PC-9 (cell line): ENCODE data around the gene FAM83D. TPM values are rescaled to one million over a fixed set of nuclear protein-coding genes. Genes with fewer than 3 reads are reported as not detected.
A peak's percentile ranks its signal among the peaks of the same experiment; 100 is the strongest.

Experiments used
- BruUV-seq: library from RNA; stranded (reverse); fragments of 400-500 nt; replicated peaks from 2 replicates; lab custom pipeline; 2021; lab: Mats Ljungman, UMichigan
- CTCF ChIA-PET: fragments of 300-600 bp; sonication (Branson Sonifier 250); formaldehyde crosslinking; loops from one replicate; lab custom pipeline; 2022; ENCODE audit warnings: antibody characterized with exemption; lab: Charles Lee
- POLR2A ChIA-PET: fragments of 300-600 bp; sonication (Branson Sonifier 250); formaldehyde crosslinking; loops from one replicate; lab custom pipeline; 2022; ENCODE audit warnings: antibody characterized with exemption; ENCODE audit not compliant: unreplicated experiment; lab: Charles Lee
- DNase-seq, 2 experiments: peaks; one replicate each; pipeline versions ENCODE4 v3.0.0 to v3.0.0-alpha.2; 2015 to 2022; ENCODE audit warnings: mixed read lengths in 1 of 2
- H2AFZ ChIP-seq: fragments of 200-600 bp; sonication (generic); 2 replicates; pipeline ENCODE4 v1.8.1; 2017; ENCODE audit warnings: antibody characterized with exemption
- H3F3A ChIP-seq: fragments of 200-600 bp; sonication (generic); 2 replicates; pipeline ENCODE4 v1.8.1; 2017; ENCODE audit warnings: antibody characterized with exemption, mild to moderate bottlenecking, low read depth; ENCODE audit not compliant: insufficient read depth
- H3K27ac ChIP-seq: fragments of 200-600 bp; sonication (generic); 2 replicates; pipeline ENCODE4 v1.6.1; 2016; ENCODE audit warnings: mixed run types
- H3K27me3 ChIP-seq: fragments of 200-600 bp; sonication (generic); 2 replicates; pipeline ENCODE4 v1.6.1; 2016; ENCODE audit warnings: low read depth, mixed run types; ENCODE audit not compliant: insufficient read depth
- H3K36me3 ChIP-seq: fragments of 200-600 bp; sonication (generic); 2 replicates; pipeline ENCODE4 v1.6.1; 2016; ENCODE audit warnings: low read depth, mixed run types
- H3K4me1 ChIP-seq: fragments of 200-600 bp; sonication (generic); replicated peaks from 2 replicates; pipeline ENCODE4 v1.6.1; 2016; ENCODE audit warnings: mixed run types; ENCODE audit not compliant: insufficient read depth
- H3K4me2 ChIP-seq: fragments of 200-600 bp; sonication (generic); 2 replicates; pipeline ENCODE4 v1.6.1; 2017; ENCODE audit warnings: mixed run types
- H3K4me3 ChIP-seq: fragments of 200-600 bp; sonication (generic); 2 replicates; pipeline ENCODE4 v1.6.1; 2016; ENCODE audit warnings: mixed run types
- H3K79me2 ChIP-seq: fragments of 200-600 bp; sonication (generic); 2 replicates; pipeline ENCODE4 v1.6.1; 2017; ENCODE audit warnings: low read depth, mixed run types
- H3K9me2 ChIP-seq: fragments of 200-600 bp; sonication (generic); 2 replicates; pipeline ENCODE4 v1.8.1; 2017; ENCODE audit warnings: mild to moderate bottlenecking; ENCODE audit not compliant: insufficient read depth
- H3K9me3 ChIP-seq: fragments of 200-600 bp; sonication (generic); 2 replicates; pipeline ENCODE4 v1.8.1; 2016; ENCODE audit warnings: low read depth; ENCODE audit not compliant: insufficient read depth
- H4K20me1 ChIP-seq: fragments of 200-600 bp; sonication (generic); 2 replicates; pipeline ENCODE4 v1.8.1; 2017; ENCODE audit not compliant: insufficient read depth
- CTCF ChIP-seq: fragments of 200-600 bp; sonication (generic); conservative IDR thresholded peaks from 2 replicates; pipeline ENCODE4 v1.6.1; 2017; ENCODE audit warnings: mixed run types, antibody characterized with exemption, mild to moderate bottlenecking, moderate library complexity
- EZH2 ChIP-seq: fragments of 200-600 bp; sonication (generic); IDR thresholded peaks from 2 replicates; pipeline ENCODE4 v1.8.0; 2017; ENCODE audit warnings: antibody characterized with exemption, low read depth
- intact Hi-C: fragments of 100-400 bp; cut with micrococcal nuclease; formaldehyde crosslinking; loops from one replicate; pipeline ENCODE4 v1.10.0; 2022; ENCODE audit not compliant: unreplicated experiment
- total RNA-seq: library from RNA; stranded (reverse); gene quantifications from 2 replicates; pipeline ENCODE4 v1.2.3, GENCODE V29; 2021

FAM83D gene
- total RNA-seq, 1 experiment from 2014 or later = 57.3 TPM

GRCh38 chr20:38931984-38932383 lies 5.8 kb downstream of the FAM83D start:
- intact Hi-C loops = no loop called here
- peaks cover 18% of the 10 kb centered on the region for H4K20me1 ChIP-seq
- peaks cover 28% of the 10 kb centered on the region for H3K4me1 ChIP-seq
- DNase-seq = no peak
- H3K4me2 ChIP-seq = no peak overlapping the region
- H3K9me3 ChIP-seq = no peaks in the 10 kb centered on the region
- peaks cover 100% of the 10 kb centered on the region for H3K79me2 ChIP-seq
- H3K27ac ChIP-seq = no peak overlapping the region
- no peak overlapping the region for H2AFZ ChIP-seq
- BruUV-seq = no TSS peak
- ChIA-PET POLR2A (no interaction called here), CTCF (no interaction called here)
- TF ChIP-seq CTCF (no peak), EZH2 (no peak)
- H3K36me3 ChIP-seq = no peaks in the 10 kb centered on the region
- no peaks in the 10 kb centered on the region for H3K9me2 ChIP-seq
- H3F3A ChIP-seq = no peaks in the 10 kb centered on the region
- H3K27me3 ChIP-seq = no peaks in the 10 kb centered on the region
- H3K4me3 ChIP-seq = no peak overlapping the region

GRCh38 chr20:38932457-38933120 lies 6.4 kb downstream of the FAM83D start:
- Histone ChIP-seq H3K79me2 (peaks cover 100% of the 10 kb centered on the region), H2AFZ (no peak overlapping the region), H3K27me3 (no peaks in the 10 kb centered on the region), H3K4me3 (no peak overlapping the region), H3K36me3 (no peaks in the 10 kb centered on the region), H4K20me1 (peaks cover 18% of the 10 kb centered on the region), H3F3A (no peaks in the 10 kb centered on the region), H3K27ac (no peak overlapping the region), H3K9me2 (no peaks in the 10 kb centered on the region), H3K9me3 (no peaks in the 10 kb centered on the region), H3K4me1 (peaks cover 27% of the 10 kb centered on the region), H3K4me2 (no peak overlapping the region)
- peak in 1 of 2 experiments; percentile 43 for DNase-seq
- TF ChIP-seq CTCF = no peak
- no peak for TF ChIP-seq EZH2
- intact Hi-C loops = no loop called here
- CTCF ChIA-PET = no interaction called here
- BruUV-seq = no TSS peak
- POLR2A ChIA-PET = no interaction called here

- Histone ChIP-seq H3K9me3 (no peaks in the 10 kb centered on the region), H3K4me1 (peaks cover 8% of the 10 kb centered on the region; the same call in 1 of the 2 replicates), H3K27ac (no peak overlapping the region), H3K4me3 (no peak overlapping the region), H3K4me2 (no peak overlapping the region), H3K36me3 (no peaks in the 10 kb centered on the region; the same call in 1 of the 2 replicates), H2AFZ (no peak overlapping the region), H3K27me3 (no peaks in the 10 kb centered on the region), H4K20me1 (peaks cover 19% of the 10 kb centered on the region), H3K79me2 (peaks cover 100% of the 10 kb centered on the region), H3K9me2 (no peaks in the 10 kb centered on the region), H3F3A (no peaks in the 10 kb centered on the region)
- no peak for DNase-seq
- POLR2A ChIA-PET = interaction anchor here (0.7 kb wide), 1 partner anchor 372 kb away, joined by 5 read pairs; no protein-coding TSS in a partner anchor
- no TSS peak for BruUV-seq
- intact Hi-C loops = no loop called here
- CTCF ChIA-PET = no interaction called here
- no peak for TF ChIP-seq EZH2
- TF ChIP-seq CTCF = no peak
Measured at GRCh38 chr20:38934530-38934929, 8.3 kb downstream of the FAM83D start.
